ENCODE measurements around the gene CRTAC1.

DNA sequence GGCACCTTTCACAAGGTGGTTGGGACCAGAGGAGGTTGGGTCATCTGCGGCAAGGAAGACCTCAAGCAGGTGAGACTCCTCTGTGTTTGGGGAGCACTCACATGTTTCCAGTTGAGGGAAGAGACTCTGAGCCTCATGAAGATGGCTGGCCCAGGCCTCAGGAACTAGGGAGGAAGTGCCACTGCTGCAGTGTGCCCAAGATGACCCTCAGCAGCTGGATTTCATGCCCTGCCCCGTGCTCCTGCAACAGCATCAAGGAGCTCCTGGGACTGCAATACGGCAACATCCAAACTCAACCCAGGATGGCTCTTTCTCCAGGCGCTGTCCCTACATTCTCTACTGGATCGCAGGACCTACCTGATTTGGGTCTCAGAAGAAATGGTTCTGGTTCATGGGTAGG lies 106.9 kb downstream of the CRTAC1 start:
- TF ChIP-seq EZH2 (IDR thresholded peaks at IDR 0.05; ENCODE audit: borderline replicate concordance, low read depth, low read length, severe bottlenecking) (no peak), POLR2A (IDR thresholded peaks at IDR 0.05; ENCODE audit: low read depth, low read length) (no peak), POLR2AphosphoS5 (IDR thresholded peaks at IDR 0.05; ENCODE audit: insufficient read depth, low read depth, low read length) (no peak), JUN (IDR thresholded peaks at IDR 0.05; ENCODE audit: borderline replicate concordance, insufficient read depth, insufficient read length, low read depth) (no peak), GATA2 (IDR thresholded peaks at IDR 0.05; ENCODE audit: insufficient read depth, insufficient read length, low read depth, low read length) (no peak)
- TF ChIP-seq, protein P1, sequence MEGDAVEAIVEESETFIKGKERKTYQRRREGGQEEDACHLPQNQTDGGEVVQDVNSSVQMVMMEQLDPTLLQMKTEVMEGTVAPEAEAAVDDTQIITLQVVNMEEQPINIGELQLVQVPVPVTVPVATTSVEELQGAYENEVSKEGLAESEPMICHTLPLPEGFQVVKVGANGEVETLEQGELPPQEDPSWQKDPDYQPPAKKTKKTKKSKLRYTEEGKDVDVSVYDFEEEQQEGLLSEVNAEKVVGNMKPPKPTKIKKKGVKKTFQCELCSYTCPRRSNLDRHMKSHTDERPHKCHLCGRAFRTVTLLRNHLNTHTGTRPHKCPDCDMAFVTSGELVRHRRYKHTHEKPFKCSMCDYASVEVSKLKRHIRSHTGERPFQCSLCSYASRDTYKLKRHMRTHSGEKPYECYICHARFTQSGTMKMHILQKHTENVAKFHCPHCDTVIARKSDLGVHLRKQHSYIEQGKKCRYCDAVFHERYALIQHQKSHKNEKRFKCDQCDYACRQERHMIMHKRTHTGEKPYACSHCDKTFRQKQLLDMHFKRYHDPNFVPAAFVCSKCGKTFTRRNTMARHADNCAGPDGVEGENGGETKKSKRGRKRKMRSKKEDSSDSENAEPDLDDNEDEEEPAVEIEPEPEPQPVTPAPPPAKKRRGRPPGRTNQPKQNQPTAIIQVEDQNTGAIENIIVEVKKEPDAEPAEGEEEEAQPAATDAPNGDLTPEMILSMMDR (IDR thresholded peaks at IDR 0.05; ENCODE audit: extremely low read depth in 1 of 2, insufficient read depth in 1 of 2, low read depth in 1 of 2, low read length in 2 of 2) = no peak
- TF ChIP-seq, protein P2, sequence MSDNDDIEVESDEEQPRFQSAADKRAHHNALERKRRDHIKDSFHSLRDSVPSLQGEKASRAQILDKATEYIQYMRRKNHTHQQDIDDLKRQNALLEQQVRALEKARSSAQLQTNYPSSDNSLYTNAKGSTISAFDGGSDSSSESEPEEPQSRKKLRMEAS (IDR thresholded peaks at IDR 0.05; ENCODE audit: insufficient read depth, insufficient read length) = no peak
